Adrenal gland (tissue), 5 donors: ENCODE measurements around the gene CEACAM19.

ENCODE experiments used
- POLR2A ChIP-seq, 2 donors: fragments of 450-650 bp; IDR thresholded peaks; one replicate each; pipeline ENCODE4 v1.6.1; 2017; ENCODE audit warnings: antibody characterized with exemption in 2 of 2, mild to moderate bottlenecking in 2 of 2, moderate library complexity in 1 of 2
- TF ChIP-seq, protein P1 (sequence below), 6 experiments: fragments of 450-650 bp in 4 of 6; fragments of 200-600 bp in 2 of 6; sonication (generic) in 1 of 6; IDR thresholded peaks; 1 replicate in 5 of 6; 2 replicates in 1 of 6; pipeline versions ENCODE4 v1.5.1 to v1.8.0; 2016 to 2021; ENCODE audit warnings: antibody characterized with exemption in 6 of 6, mild to moderate bottlenecking in 2 of 6, moderate library complexity in 1 of 6
- donor health status: DM: no; HTN: no; CAD: no.

DNA sequence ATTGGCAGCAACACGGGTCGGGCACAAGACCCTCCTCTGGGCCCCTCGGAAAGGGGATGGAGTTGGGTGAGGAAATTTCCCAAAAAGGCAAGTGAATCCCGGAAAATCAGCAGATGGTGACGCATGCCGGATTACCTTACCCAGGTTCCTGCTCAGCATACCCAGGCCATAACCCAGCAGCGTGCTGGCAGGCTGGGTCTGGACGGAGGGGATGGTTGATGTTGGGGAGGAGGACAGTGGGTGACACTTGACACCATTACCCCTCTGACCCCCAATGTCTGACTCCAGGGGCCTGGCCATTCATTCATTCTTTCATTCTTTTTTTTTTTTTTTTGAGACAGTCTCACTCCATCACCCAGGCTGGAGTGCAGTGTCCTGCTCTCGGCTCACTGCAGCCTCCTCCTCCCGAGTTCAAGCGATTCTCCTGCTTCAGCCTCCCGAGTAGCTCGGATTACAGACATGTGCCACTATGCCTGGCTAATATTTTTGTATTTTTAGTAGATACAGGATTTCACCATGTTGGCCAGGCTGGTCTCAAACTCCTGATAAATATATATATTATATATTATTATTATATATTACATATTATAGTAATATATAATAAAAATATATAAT, 26.8 kb upstream of the CEACAM19 start:
- TF ChIP-seq, protein P1, sequence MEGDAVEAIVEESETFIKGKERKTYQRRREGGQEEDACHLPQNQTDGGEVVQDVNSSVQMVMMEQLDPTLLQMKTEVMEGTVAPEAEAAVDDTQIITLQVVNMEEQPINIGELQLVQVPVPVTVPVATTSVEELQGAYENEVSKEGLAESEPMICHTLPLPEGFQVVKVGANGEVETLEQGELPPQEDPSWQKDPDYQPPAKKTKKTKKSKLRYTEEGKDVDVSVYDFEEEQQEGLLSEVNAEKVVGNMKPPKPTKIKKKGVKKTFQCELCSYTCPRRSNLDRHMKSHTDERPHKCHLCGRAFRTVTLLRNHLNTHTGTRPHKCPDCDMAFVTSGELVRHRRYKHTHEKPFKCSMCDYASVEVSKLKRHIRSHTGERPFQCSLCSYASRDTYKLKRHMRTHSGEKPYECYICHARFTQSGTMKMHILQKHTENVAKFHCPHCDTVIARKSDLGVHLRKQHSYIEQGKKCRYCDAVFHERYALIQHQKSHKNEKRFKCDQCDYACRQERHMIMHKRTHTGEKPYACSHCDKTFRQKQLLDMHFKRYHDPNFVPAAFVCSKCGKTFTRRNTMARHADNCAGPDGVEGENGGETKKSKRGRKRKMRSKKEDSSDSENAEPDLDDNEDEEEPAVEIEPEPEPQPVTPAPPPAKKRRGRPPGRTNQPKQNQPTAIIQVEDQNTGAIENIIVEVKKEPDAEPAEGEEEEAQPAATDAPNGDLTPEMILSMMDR (IDR thresholded peaks at IDR 0.05): no peak
- no peak for TF ChIP-seq POLR2A (IDR thresholded peaks at IDR 0.05)
